GM23338 (cell line): Measurements from ENCODE around the gene GRIK2. TPM values are rescaled to one million over a fixed set of nuclear protein-coding genes. Genes with fewer than 3 reads are reported as not detected.
"Not testable (repeated sequence)": the region's sequence is repeated elsewhere in the genome, so short reads cannot be mapped to it uniquely, and the experiment has no call there.

Experiments
- ATAC-seq: fragments of 200-7000 bp; cut with Tn5 transposase; 3 replicates; pipeline ENCODE4 v1.9.1; 2020
- DNase-seq: peaks from one replicate; pipeline ENCODE4 v3.0.0-alpha.2; 2015; ENCODE audit warnings: low spot score
- H2AFZ ChIP-seq: fragments of 200-600 bp; sonication (generic); 2 replicates; pipeline ENCODE4 v1.8.0; 2016; ENCODE audit warnings: antibody characterized with exemption, mild to moderate bottlenecking, moderate library complexity
- H3F3A ChIP-seq: fragments of 200-600 bp; sonication (generic); replicated peaks from 2 replicates; pipeline ENCODE4 v1.8.0; 2017; ENCODE audit warnings: antibody characterized with exemption, mixed run types, low read depth
- H3K27ac ChIP-seq: fragments of 200-600 bp; sonication (generic); 2 replicates; pipeline ENCODE4 v1.6.1; 2016; ENCODE audit warnings: low read depth
- H3K27me3 ChIP-seq: fragments of 200-600 bp; sonication (generic); 2 replicates; pipeline ENCODE4 v1.8.0; 2016; ENCODE audit warnings: mild to moderate bottlenecking, mixed run types, moderate library complexity; ENCODE audit not compliant: insufficient read depth
- H3K36me3 ChIP-seq: fragments of 200-600 bp; sonication (generic); 2 replicates; pipeline ENCODE4 v1.8.0; 2016; ENCODE audit warnings: mild to moderate bottlenecking; ENCODE audit not compliant: insufficient read depth
- H3K4me1 ChIP-seq: fragments of 200-600 bp; sonication (generic); 2 replicates; pipeline ENCODE4 v1.8.0; 2016; ENCODE audit warnings: mild to moderate bottlenecking, moderate library complexity; ENCODE audit not compliant: insufficient read depth
- H3K4me2 ChIP-seq: fragments of 200-600 bp; sonication (generic); 2 replicates; pipeline ENCODE4 v1.7.1; 2017; ENCODE audit warnings: mixed run types
- H3K4me3 ChIP-seq: fragments of 200-600 bp; sonication (generic); 2 replicates; pipeline ENCODE4 v1.6.1; 2016; ENCODE audit warnings: mixed run types
- H3K79me2 ChIP-seq: fragments of 200-600 bp; sonication (generic); replicated peaks from 2 replicates; pipeline ENCODE4 v1.8.0; 2017; ENCODE audit warnings: mild to moderate bottlenecking; ENCODE audit not compliant: insufficient read depth
- H3K9me2 ChIP-seq: fragments of 200-600 bp; sonication (generic); 2 replicates; pipeline ENCODE4 v1.8.0; 2017; ENCODE audit not compliant: insufficient read depth
- H4K20me1 ChIP-seq: fragments of 200-600 bp; sonication (generic); replicated peaks from 2 replicates; pipeline ENCODE4 v1.8.0; 2017; ENCODE audit warnings: mild to moderate bottlenecking; ENCODE audit not compliant: insufficient read depth
- H3K27ac Mint-ChIP-seq: 2 replicates; pipeline ENCODE4 v1.8.0; 2020; ENCODE audit warnings: inconsistent platforms, mild to moderate bottlenecking, moderate library complexity, mixed read lengths
- H3K27me3 Mint-ChIP-seq: 3 replicates; pipeline ENCODE4 v1.8.0; 2022; ENCODE audit warnings: low read depth, mild to moderate bottlenecking, moderate library complexity, mixed read lengths, inconsistent platforms; ENCODE audit not compliant: insufficient read depth, poor library complexity
- H3K36me3 Mint-ChIP-seq: 3 replicates; pipeline ENCODE4 v1.8.0; 2021; ENCODE audit warnings: low read depth, mild to moderate bottlenecking, inconsistent platforms, moderate library complexity, mixed read lengths
- H3K4me1 Mint-ChIP-seq: 3 replicates; pipeline ENCODE4 v1.8.0; 2020; ENCODE audit warnings: mild to moderate bottlenecking, inconsistent platforms, mixed read lengths
- H3K4me3 Mint-ChIP-seq: 3 replicates; pipeline ENCODE4 v1.8.0; 2021; ENCODE audit warnings: moderate library complexity, mild to moderate bottlenecking, inconsistent platforms, mixed read lengths
- H3K9me3 Mint-ChIP-seq: 3 replicates; pipeline ENCODE4 v1.8.0; 2020; ENCODE audit warnings: moderate library complexity, mild to moderate bottlenecking, inconsistent platforms, mixed read lengths
- CREB1 ChIP-seq: fragments of 250-450 bp; sonication (Bioruptor Pico); IDR thresholded peaks from 2 replicates; pipeline ENCODE4 v1.5.0; 2020; ENCODE audit warnings: low read depth, mild to moderate bottlenecking, moderate library complexity
- JUNB ChIP-seq: IDR thresholded peaks from one replicate; pipeline ENCODE4 v1.6.1; 2016; ENCODE audit warnings: antibody characterized with exemption; ENCODE audit not compliant: unreplicated experiment
- polyA plus RNA-seq: library from polyadenylated mRNA; unstranded; fragments of >200 nt; fragmentation: Nextera tagmentation; extraction: Ambion mirVana; gene quantifications from 2 replicates; pipeline ENCODE4 v1.2.1, GENCODE V29; 2016
- total RNA-seq: library from RNA; depleted of rRNA; stranded (reverse); fragments of >200 nt; shearing (Covaris generic); gene quantifications from 2 replicates; pipeline ENCODE4 v1.2.3, GENCODE V29; 2014
- TF ChIP-seq, protein P1 (sequence below): fragments of 250-450 bp; sonication (Bioruptor Pico); IDR thresholded peaks from 2 replicates; pipeline ENCODE4 v1.5.0; 2020; ENCODE audit warnings: mild to moderate bottlenecking, moderate library complexity
- TF ChIP-seq, protein P2 (sequence below): IDR thresholded peaks from one replicate; pipeline ENCODE4 v1.6.1; 2018; ENCODE audit warnings: antibody characterized with exemption; ENCODE audit not compliant: unreplicated experiment

The GRIK2 gene
- total and polyA plus RNA-seq, 2 experiments from 2014 or later = 0.73 to 3.0 TPM

DNA sequence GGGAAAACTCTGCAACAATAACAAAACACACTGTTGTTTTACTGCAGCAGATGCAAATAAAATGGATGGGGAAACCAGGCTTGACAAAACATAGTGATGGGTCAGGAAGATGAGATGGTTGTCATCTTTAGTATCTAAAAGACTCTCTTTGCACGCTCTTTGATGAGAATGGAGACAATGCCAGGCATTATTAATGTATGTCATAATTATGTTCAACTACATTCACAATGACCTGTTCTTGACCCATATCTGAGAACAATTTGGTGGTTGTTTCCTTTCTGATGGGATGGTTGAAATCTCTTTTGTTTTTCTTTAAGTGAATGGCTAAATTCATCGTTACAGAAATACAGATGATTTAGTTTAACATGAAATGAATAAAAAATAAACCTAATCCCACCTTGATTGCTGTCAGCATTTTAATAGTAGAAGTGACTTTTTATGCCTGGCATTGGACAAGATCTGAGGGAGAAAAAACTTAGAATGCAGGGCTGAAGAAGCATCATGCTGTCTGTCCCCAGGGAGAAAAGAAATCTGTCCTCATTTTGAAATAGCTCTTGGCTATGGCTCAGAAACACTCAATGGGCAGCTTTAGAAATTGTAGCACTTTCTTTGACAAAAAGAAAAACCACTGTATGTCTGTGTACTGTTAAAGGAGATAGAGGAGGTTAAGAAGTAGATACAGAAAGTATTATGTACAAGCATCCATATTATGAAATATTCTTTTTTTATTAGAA lies 12.4 kb upstream of the GRIK2 start:
- Mint-ChIP-seq H3K9me3 (no peaks in the 10 kb centered on the region), H3K4me1 (no peaks in the 10 kb centered on the region), H3K27ac (no peak overlapping the region), H3K36me3 (no peaks in the 10 kb centered on the region), H3K4me3 (no peak overlapping the region), H3K27me3 (no peaks in the 10 kb centered on the region)
- DNase-seq (no peak), ATAC-seq (no peak)
- no peaks in the 10 kb centered on the region for H3K79me2 ChIP-seq
- no peaks in the 10 kb centered on the region for H3F3A ChIP-seq
- H4K20me1 ChIP-seq = no peaks in the 10 kb centered on the region
- H3K27me3 ChIP-seq = no peaks in the 10 kb centered on the region
- no peak overlapping the region for H2AFZ ChIP-seq
- no peak overlapping the region for H3K4me2 ChIP-seq
- H3K4me3 ChIP-seq = no peak overlapping the region
- TF ChIP-seq, protein P1, sequence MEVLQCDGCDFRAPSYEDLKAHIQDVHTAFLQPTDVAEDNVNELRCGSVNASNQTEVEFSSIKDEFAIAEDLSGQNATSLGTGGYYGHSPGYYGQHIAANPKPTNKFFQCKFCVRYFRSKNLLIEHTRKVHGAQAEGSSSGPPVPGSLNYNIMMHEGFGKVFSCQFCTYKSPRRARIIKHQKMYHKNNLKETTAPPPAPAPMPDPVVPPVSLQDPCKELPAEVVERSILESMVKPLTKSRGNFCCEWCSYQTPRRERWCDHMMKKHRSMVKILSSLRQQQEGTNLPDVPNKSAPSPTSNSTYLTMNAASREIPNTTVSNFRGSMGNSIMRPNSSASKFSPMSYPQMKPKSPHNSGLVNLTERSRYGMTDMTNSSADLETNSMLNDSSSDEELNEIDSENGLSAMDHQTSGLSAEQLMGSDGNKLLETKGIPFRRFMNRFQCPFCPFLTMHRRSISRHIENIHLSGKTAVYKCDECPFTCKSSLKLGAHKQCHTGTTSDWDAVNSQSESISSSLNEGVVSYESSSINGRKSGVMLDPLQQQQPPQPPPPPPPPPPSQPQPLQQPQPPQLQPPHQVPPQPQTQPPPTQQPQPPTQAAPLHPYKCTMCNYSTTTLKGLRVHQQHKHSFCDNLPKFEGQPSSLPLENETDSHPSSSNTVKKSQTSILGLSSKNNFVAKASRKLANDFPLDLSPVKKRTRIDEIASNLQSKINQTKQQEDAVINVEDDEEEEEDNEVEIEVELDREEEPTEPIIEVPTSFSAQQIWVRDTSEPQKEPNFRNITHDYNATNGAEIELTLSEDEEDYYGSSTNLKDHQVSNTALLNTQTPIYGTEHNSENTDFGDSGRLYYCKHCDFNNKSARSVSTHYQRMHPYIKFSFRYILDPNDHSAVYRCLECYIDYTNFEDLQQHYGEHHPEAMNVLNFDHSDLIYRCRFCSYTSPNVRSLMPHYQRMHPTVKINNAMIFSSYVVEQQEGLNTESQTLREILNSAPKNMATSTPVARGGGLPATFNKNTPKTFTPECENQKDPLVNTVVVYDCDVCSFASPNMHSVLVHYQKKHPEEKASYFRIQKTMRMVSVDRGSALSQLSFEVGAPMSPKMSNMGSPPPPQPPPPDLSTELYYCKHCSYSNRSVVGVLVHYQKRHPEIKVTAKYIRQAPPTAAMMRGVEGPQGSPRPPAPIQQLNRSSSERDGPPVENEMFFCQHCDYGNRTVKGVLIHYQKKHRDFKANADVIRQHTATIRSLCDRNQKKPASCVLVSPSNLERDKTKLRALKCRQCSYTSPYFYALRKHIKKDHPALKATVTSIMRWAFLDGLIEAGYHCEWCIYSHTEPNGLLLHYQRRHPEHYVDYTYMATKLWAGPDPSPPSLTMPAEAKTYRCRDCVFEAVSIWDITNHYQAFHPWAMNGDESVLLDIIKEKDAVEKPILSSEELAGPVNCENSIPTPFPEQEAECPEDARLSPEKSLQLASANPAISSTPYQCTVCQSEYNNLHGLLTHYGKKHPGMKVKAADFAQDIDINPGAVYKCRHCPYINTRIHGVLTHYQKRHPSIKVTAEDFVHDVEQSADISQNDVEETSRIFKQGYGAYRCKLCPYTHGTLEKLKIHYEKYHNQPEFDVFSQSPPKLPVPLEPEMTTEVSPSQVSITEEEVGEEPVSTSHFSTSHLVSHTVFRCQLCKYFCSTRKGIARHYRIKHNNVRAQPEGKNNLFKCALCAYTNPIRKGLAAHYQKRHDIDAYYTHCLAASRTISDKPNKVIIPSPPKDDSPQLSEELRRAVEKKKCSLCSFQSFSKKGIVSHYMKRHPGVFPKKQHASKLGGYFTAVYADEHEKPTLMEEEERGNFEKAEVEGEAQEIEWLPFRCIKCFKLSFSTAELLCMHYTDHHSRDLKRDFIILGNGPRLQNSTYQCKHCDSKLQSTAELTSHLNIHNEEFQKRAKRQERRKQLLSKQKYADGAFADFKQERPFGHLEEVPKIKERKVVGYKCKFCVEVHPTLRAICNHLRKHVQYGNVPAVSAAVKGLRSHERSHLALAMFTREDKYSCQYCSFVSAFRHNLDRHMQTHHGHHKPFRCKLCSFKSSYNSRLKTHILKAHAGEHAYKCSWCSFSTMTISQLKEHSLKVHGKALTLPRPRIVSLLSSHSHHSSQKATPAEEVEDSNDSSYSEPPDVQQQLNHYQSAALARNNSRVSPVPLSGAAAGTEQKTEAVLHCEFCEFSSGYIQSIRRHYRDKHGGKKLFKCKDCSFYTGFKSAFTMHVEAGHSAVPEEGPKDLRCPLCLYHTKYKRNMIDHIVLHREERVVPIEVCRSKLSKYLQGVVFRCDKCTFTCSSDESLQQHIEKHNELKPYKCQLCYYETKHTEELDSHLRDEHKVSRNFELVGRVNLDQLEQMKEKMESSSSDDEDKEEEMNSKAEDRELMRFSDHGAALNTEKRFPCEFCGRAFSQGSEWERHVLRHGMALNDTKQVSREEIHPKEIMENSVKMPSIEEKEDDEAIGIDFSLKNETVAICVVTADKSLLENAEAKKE = no peak
- TF ChIP-seq CREB1 (CRISPR knock-in tag) = no peak
- no peak for TF ChIP-seq JUNB
- TF ChIP-seq, protein P2, sequence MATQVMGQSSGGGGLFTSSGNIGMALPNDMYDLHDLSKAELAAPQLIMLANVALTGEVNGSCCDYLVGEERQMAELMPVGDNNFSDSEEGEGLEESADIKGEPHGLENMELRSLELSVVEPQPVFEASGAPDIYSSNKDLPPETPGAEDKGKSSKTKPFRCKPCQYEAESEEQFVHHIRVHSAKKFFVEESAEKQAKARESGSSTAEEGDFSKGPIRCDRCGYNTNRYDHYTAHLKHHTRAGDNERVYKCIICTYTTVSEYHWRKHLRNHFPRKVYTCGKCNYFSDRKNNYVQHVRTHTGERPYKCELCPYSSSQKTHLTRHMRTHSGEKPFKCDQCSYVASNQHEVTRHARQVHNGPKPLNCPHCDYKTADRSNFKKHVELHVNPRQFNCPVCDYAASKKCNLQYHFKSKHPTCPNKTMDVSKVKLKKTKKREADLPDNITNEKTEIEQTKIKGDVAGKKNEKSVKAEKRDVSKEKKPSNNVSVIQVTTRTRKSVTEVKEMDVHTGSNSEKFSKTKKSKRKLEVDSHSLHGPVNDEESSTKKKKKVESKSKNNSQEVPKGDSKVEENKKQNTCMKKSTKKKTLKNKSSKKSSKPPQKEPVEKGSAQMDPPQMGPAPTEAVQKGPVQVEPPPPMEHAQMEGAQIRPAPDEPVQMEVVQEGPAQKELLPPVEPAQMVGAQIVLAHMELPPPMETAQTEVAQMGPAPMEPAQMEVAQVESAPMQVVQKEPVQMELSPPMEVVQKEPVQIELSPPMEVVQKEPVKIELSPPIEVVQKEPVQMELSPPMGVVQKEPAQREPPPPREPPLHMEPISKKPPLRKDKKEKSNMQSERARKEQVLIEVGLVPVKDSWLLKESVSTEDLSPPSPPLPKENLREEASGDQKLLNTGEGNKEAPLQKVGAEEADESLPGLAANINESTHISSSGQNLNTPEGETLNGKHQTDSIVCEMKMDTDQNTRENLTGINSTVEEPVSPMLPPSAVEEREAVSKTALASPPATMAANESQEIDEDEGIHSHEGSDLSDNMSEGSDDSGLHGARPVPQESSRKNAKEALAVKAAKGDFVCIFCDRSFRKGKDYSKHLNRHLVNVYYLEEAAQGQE = no peak
- H3K27ac ChIP-seq = no peak overlapping the region
- H3K36me3 ChIP-seq = no peaks in the 10 kb centered on the region
- H3K4me1 ChIP-seq = no peaks in the 10 kb centered on the region
- no peaks in the 10 kb centered on the region; the same call in 1 of the 2 replicates for H3K9me2 ChIP-seq

DNA sequence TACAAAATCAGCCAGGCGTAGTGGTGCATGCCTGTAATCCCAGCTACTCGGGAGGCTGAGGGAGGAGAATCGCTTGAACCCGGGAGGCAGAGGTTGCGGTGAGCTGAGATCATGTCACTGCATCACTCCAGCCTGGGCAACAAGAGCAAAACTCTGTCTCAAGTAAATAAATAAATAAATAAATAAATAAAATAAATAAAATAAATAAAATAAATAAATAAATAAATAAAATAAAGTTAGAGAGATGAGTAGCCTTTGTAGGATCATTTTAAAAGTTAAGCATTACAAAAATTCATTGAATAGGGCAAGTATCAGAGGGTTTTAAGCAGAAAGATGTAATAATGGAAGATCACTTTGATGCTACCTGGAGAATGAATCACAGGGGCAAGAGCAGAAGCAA lies 9.8 kb upstream of the GRIK2 start:
- H3K27me3 Mint-ChIP-seq, H3K4me3 Mint-ChIP-seq, H3K4me2 ChIP-seq, H3K36me3 Mint-ChIP-seq, H4K20me1 ChIP-seq, H3K4me3 ChIP-seq, H3K9me3 Mint-ChIP-seq, H2AFZ ChIP-seq, ATAC-seq, H3F3A ChIP-seq, H3K79me2 ChIP-seq, H3K27ac ChIP-seq, H3K27me3 ChIP-seq, H3K9me2 ChIP-seq, H3K36me3 ChIP-seq, H3K4me1 ChIP-seq, H3K27ac Mint-ChIP-seq, H3K4me1 Mint-ChIP-seq, DNase-seq: not testable (repeated sequence)
